IMR-90 (cell line): ENCODE data around the gene GNAO1. TPM values are rescaled to one million over a fixed set of nuclear protein-coding genes. Genes with fewer than 3 reads are reported as not detected.

Experiments
- ATAC-seq: fragments of 200-7000 bp; cut with Tn5 transposase; 2 replicates; pipeline ENCODE4 v1.9.1; 2020; ENCODE audit warnings: low read depth, mild to moderate bottlenecking, moderate library complexity
- BruUV-seq: library from RNA; stranded (reverse); fragments of 400-500 nt; replicated peaks from 2 replicates; lab custom pipeline; 2021; lab: Mats Ljungman, UMichigan
- CTCF ChIA-PET: fragments of 300-600 bp; formaldehyde crosslinking; extraction: SDS; loops from one replicate; lab custom pipeline; 2021; ENCODE audit warnings: antibody characterized with exemption; lab: Yijun Ruan, JAX
- POLR2A ChIA-PET: fragments of 300-600 bp; sonication (Branson Sonifier 250); formaldehyde crosslinking; loops from one replicate; lab custom pipeline; 2022; ENCODE audit warnings: antibody characterized with exemption; ENCODE audit not compliant: unreplicated experiment; lab: Charles Lee
- DNase-seq: peaks from one replicate; pipeline ENCODE4 v3.0.0; 2013
- H2AFZ ChIP-seq: replicated peaks from 2 replicates; pipeline ENCODE3; 2013; ENCODE audit warnings: low read length, mild to moderate bottlenecking; ENCODE audit not compliant: poor library complexity
- H2AK5ac ChIP-seq: 2 replicates; pipeline ENCODE4 v1.6.1; 2013; ENCODE audit warnings: low read depth, low read length, inconsistent platforms
- H2AK9ac ChIP-seq: replicated peaks from 2 replicates; pipeline ENCODE3; 2013; ENCODE audit warnings: mild to moderate bottlenecking, low read depth, low read length, moderate library complexity; ENCODE audit not compliant: poor library complexity
- H2BK120ac ChIP-seq: 2 replicates; pipeline ENCODE4 v1.6.1; 2013; ENCODE audit warnings: low read depth, low read length, inconsistent platforms
- H2BK15ac ChIP-seq: 3 replicates; pipeline ENCODE4 v1.6.1; 2013; ENCODE audit warnings: low read depth, low read length, inconsistent platforms
- H2BK20ac ChIP-seq: 2 replicates; pipeline ENCODE4 v1.6.1; 2013; ENCODE audit warnings: low read depth, mild to moderate bottlenecking, inconsistent platforms, low read length, moderate library complexity
- H2BK5ac ChIP-seq: 2 replicates; pipeline ENCODE4 v1.6.1; 2013; ENCODE audit warnings: mild to moderate bottlenecking, low read depth, low read length, inconsistent platforms; ENCODE audit not compliant: poor library complexity, severe bottlenecking
- H3K14ac ChIP-seq: replicated peaks from 2 replicates; pipeline ENCODE4 v1.6.1; 2013; ENCODE audit warnings: low read depth, low read length, inconsistent platforms
- H3K18ac ChIP-seq: 2 replicates; pipeline ENCODE4 v1.6.1; 2013; ENCODE audit warnings: low read depth, low read length, control low read depth
- H3K23ac ChIP-seq: 2 replicates; pipeline ENCODE4 v1.6.1; 2013; ENCODE audit warnings: low read depth, low read length, inconsistent platforms
- H3K27ac ChIP-seq: 2 replicates; pipeline ENCODE4 v1.5.1; 2013; ENCODE audit warnings: mild to moderate bottlenecking, control low read depth, low read length; ENCODE audit not compliant: insufficient read depth
- H3K27me3 ChIP-seq: 2 replicates; pipeline ENCODE4 v1.6.1; 2013; ENCODE audit warnings: low read length; ENCODE audit not compliant: control insufficient read depth, insufficient read depth
- H3K36me3 ChIP-seq: 2 replicates; pipeline ENCODE4 v1.6.1; 2013; ENCODE audit warnings: low read length, mixed read lengths; ENCODE audit not compliant: control insufficient read depth, insufficient read depth
- H3K4ac ChIP-seq: 2 replicates; pipeline ENCODE4 v1.6.1; 2013; ENCODE audit warnings: low read depth, low read length, inconsistent platforms
- H3K4me1 ChIP-seq: 2 replicates; pipeline ENCODE4 v1.6.1; 2013; ENCODE audit warnings: low read length, mixed read lengths; ENCODE audit not compliant: control insufficient read depth, insufficient read depth
- H3K4me2 ChIP-seq: 2 replicates; pipeline ENCODE4 v1.6.1; 2013; ENCODE audit warnings: low read depth, mild to moderate bottlenecking, control low read depth, low read length, moderate library complexity
- H3K4me3 ChIP-seq: 2 replicates; pipeline ENCODE4 v1.5.1; 2013; ENCODE audit warnings: low read depth, mild to moderate bottlenecking, control low read depth, low read length, moderate library complexity; ENCODE audit not compliant: insufficient read depth
- H3K56ac ChIP-seq: 2 replicates; pipeline ENCODE4 v1.6.1; 2013; ENCODE audit warnings: low read length, inconsistent platforms; ENCODE audit not compliant: insufficient read depth; ENCODE audit errors: extremely low read depth
- H3K79me1 ChIP-seq, 2 experiments: 2 replicates each; pipeline ENCODE4 v1.6.1; 2013; ENCODE audit warnings: low read length in 2 of 2, inconsistent platforms in 1 of 2, low read depth in 1 of 2
- H3K9ac ChIP-seq: 2 replicates; pipeline ENCODE4 v1.6.1; 2013; ENCODE audit warnings: low read depth, low read length, control low read depth
- H3K9me1 ChIP-seq: 2 replicates; pipeline ENCODE4 v1.6.1; 2013; ENCODE audit warnings: low read length, inconsistent platforms; ENCODE audit not compliant: insufficient read depth
- H3K9me3 ChIP-seq: 2 replicates; pipeline ENCODE4 v1.6.1; 2013; ENCODE audit warnings: low read length; ENCODE audit not compliant: control insufficient read depth, insufficient read depth
- H4K20me1 ChIP-seq: 2 replicates; pipeline ENCODE4 v1.6.1; 2013; ENCODE audit warnings: low read length, inconsistent platforms; ENCODE audit not compliant: insufficient read depth
- H4K5ac ChIP-seq: 2 replicates; pipeline ENCODE4 v1.6.1; 2013; ENCODE audit warnings: mild to moderate bottlenecking, low read depth, low read length, control low read depth
- H4K8ac ChIP-seq, 2 experiments: 2 replicates each; pipeline ENCODE4 v1.6.1; 2013; ENCODE audit warnings: low read depth in 2 of 2, low read length in 2 of 2, control low read depth in 1 of 2, inconsistent platforms in 1 of 2
- H4K91ac ChIP-seq: 2 replicates; pipeline ENCODE4 v1.6.1; 2013; ENCODE audit warnings: low read depth, low read length, inconsistent platforms; ENCODE audit not compliant: insufficient read depth
- BHLHE40 ChIP-seq: fragments of 150-350 bp; IDR thresholded peaks from 2 replicates; pipeline ENCODE4 v1.6.1; 2016; ENCODE audit warnings: mild to moderate bottlenecking, low read depth, low read length
- CEBPB ChIP-seq: IDR thresholded peaks from 2 replicates; pipeline ENCODE4 v1.6.1; 2012; ENCODE audit warnings: low read depth, low read length, improper control_type of control experiment
- CHD1 ChIP-seq: IDR thresholded peaks from 2 replicates; pipeline ENCODE4 v1.6.1; 2012; ENCODE audit warnings: low read depth, low read length, improper control_type of control experiment
- CTCF ChIP-seq: conservative IDR thresholded peaks from 2 replicates; pipeline ENCODE4 v1.5.1; 2012; ENCODE audit warnings: mild to moderate bottlenecking, low read depth, low read length, improper control_type of control experiment
- ELK1 ChIP-seq: fragments of 150-350 bp; IDR thresholded peaks from 2 replicates; pipeline ENCODE4 v1.6.1; 2016; ENCODE audit warnings: low read depth, mild to moderate bottlenecking, low read length, moderate library complexity, borderline replicate concordance
- FOS ChIP-seq: fragments of 150-350 bp; IDR thresholded peaks from 2 replicates; pipeline ENCODE4 v1.6.1; 2016; ENCODE audit warnings: low read depth, low read length
- MAFK ChIP-seq: IDR thresholded peaks from 2 replicates; pipeline ENCODE4 v1.6.1; 2012; ENCODE audit warnings: low read depth, low read length, improper control_type of control experiment
- MAZ ChIP-seq: IDR thresholded peaks from 2 replicates; pipeline ENCODE4 v1.6.1; 2012; ENCODE audit warnings: low read depth, mild to moderate bottlenecking, low read length, improper control_type of control experiment, moderate library complexity, borderline replicate concordance
- MXI1 ChIP-seq: IDR thresholded peaks from 2 replicates; pipeline ENCODE4 v1.6.1; 2012; ENCODE audit warnings: low read depth, mild to moderate bottlenecking, low read length, moderate library complexity, borderline replicate concordance
- RAD21 ChIP-seq: IDR thresholded peaks from 2 replicates; pipeline ENCODE4 v1.6.1; 2012; ENCODE audit warnings: low read length, improper control_type of control experiment
- WGBS, 2 experiments: methylation state at CpG; one replicate each; pipeline versions ENCODE4 v1.1.5 to v1.1.7; 2013; ENCODE audit warnings: missing lambda C conversion rate in 2 of 2; ENCODE audit not compliant: insufficient read length in 1 of 2; ENCODE audit errors: extremely low coverage in 2 of 2; 5-methylcytosine and 5-hydroxymethylcytosine counted together
- dilution Hi-C: fragments of 300-500 bp; cut with HindIII; formaldehyde crosslinking; loops from one replicate; pipeline ENCODE4 v1.14.3; 2018; ENCODE audit warnings: low sequenced_read_pairs; ENCODE audit not compliant: unreplicated experiment
- in situ Hi-C: fragments of 300-500 bp; cut with MboI; formaldehyde crosslinking; loops from 3 replicates; pipeline ENCODE4 v1.14.3; 2019; ENCODE audit warnings: low sequenced_read_pairs, inconsistent platforms, mixed read lengths
- intact Hi-C: fragments of 100-400 bp; cut with micrococcal nuclease; formaldehyde crosslinking; loops from 2 replicates; pipeline ENCODE4 v1.10.0; 2022
- polyA plus RNA-seq, 3 experiments: library from polyadenylated mRNA; depleted of rRNA; stranded (reverse); fragments of >200 nt; gene quantifications; 2 replicates each; pipeline ENCODE4 v1.2.3, GENCODE V29; 2012; ENCODE audit warnings: low replicate concordance in 1 of 3
- total RNA-seq: library from RNA; depleted of rRNA; stranded (reverse); fragments of >200 nt; gene quantifications from 2 replicates; pipeline ENCODE4 v1.2.3, GENCODE V29; 2012

The GNAO1 gene
- total and polyA plus RNA-seq, 2 of the 4 experiments (the other 2 are of a cell fraction): under 0.01 to 0.07 TPM

GRCh38 chr16:56274369-56274768, 83.1 kb downstream of the GNAO1 start:
- Histone ChIP-seq H3K4ac (no peak overlapping the region), H3K4me2 (no peak overlapping the region), H2AK9ac (no peak overlapping the region), H3K27me3 (no peaks in the 10 kb centered on the region; the same call in 1 of the 2 replicates), H4K91ac (no peak overlapping the region), H2BK15ac (no peak overlapping the region), H3K9ac (no peak overlapping the region), H3K4me3 (no peak overlapping the region), H3K79me1 (no peaks in the 10 kb centered on the region), H3K27ac (no peak overlapping the region), H3K9me3 (no peaks in the 10 kb centered on the region), H2BK120ac (no peak overlapping the region), H4K8ac (no peak overlapping the region), H2BK20ac (no peak overlapping the region), H3K9me1 (peaks cover 6% of the 10 kb centered on the region; the same call in 1 of the 2 replicates), H4K5ac (no peak overlapping the region), H3K56ac (no peak overlapping the region), H3K18ac (no peak overlapping the region), H3K14ac (no peak overlapping the region), H3K4me1 (peaks cover 8% of the 10 kb centered on the region), H3K23ac (no peak overlapping the region), H2AFZ (no peak overlapping the region), H4K20me1 (no peaks in the 10 kb centered on the region), H2BK5ac (no peak overlapping the region), H2AK5ac (no peak overlapping the region), H3K36me3 (no peaks in the 10 kb centered on the region)
- BruUV-seq: no TSS peak
- intact Hi-C loops: no loop called here
- DNase-seq (no peak), ATAC-seq (no peak)
- in situ Hi-C loops: no loop called here
- ChIA-PET CTCF (no interaction called here), POLR2A (no interaction called here)
- dilution Hi-C loops: no loop called here
- WGBS, 2 experiments: 40% methylated on average over 1 of the region's 4 CpGs; no CpG with 5 or more reads in 1 of the 2 experiments
- no peak for TF ChIP-seq CTCF
- no peak for TF ChIP-seq ELK1
- no peak for TF ChIP-seq CEBPB
- TF ChIP-seq MAZ: no peak
- no peak for TF ChIP-seq MXI1
- TF ChIP-seq CHD1: no peak
- TF ChIP-seq BHLHE40: no peak
- no peak for TF ChIP-seq FOS
- TF ChIP-seq MAFK: no peak
- TF ChIP-seq RAD21: no peak
